ENCODE data around the gene KL. TPM values are rescaled to one million over a fixed set of nuclear protein-coding genes. Genes with fewer than 3 reads are reported as not detected.
A peak's percentile ranks its signal among the peaks of the same experiment; 100 is the strongest.

KL gene
- total and polyA plus RNA-seq, 2 of the 8 experiments (the other 6 are each of a cell fraction or from before 2014, with no cell fraction given) = 0.02 TPM; not detected in 1

DNA sequence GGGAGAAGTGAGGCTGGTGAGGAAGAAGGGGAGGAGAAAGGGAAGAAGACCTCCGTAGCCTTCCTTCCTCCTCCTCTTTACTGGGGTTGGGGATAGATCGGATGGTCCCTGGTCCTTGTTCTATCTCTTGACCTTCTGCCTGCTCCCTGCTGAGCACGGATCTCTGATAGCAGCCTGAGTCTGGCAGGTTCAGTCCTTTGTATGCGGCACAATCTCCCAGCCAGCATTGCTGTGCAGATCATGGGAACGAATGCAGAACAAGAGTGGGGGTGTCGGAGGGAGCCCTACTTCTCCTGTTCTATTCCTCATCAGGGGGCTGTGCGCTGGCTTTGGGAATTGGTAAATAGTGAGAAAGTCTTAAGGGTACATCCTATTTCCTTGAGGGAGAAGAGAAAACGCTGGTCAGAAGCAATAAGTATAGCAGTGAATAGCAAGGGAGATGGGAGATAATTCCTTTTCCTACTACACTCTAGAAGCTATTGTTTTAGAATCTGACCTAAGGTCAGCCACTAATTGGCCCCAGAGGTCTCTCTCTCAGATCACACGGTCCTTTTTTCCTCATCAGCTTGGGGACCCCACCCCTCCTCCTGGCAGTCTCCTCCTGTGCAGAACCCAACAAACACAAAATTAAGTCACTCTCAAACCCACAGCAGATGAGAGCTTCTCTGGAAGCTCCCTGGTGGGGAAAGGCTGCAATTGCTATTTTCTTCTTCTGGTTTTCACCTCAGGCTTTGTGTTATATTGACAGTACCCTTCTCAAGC is 41.0 kb downstream of the KL start:
- ChIA-PET POLR2A (ENCODE audit: partially characterized antibody) (no interaction called here), CTCF (ENCODE audit: partially characterized antibody) (interaction anchor here (0.6 to 2.8 kb wide), 11 partner anchors 9 to 1448 kb away, joined by 3 to 19 read pairs (median 4); no protein-coding TSS in a partner anchor)
- Histone ChIP-seq H3K4me2 (ENCODE audit: insufficient read depth in 1 of 2, low read depth in 2 of 2, low read length in 2 of 2) (no peak overlapping the region), H2BK5ac (ENCODE audit: low read depth, low read length) (no peak overlapping the region), H3K23ac (ENCODE audit: insufficient read length) (no peak overlapping the region), H3K27me3 (replicated peaks in 1 of 4; ENCODE audit: control insufficient read depth in 3 of 4, extremely low read depth in 1 of 4, insufficient read depth in 3 of 4, low read length in 3 of 4) (no peaks in the 10 kb centered on the region), H4K20me1 (replicated peaks in 1 of 2; ENCODE audit: control insufficient read depth in 1 of 2, insufficient read depth in 2 of 2, low read length in 2 of 2) (no peaks in the 10 kb centered on the region), H2BK15ac (ENCODE audit: low read length) (no peak overlapping the region), H2BK12ac (ENCODE audit: low read depth, low read length) (no peak overlapping the region), H3K79me1 (ENCODE audit: low read depth, low read length) (no peaks in the 10 kb centered on the region), H3K18ac (ENCODE audit: extremely low read depth, low read length) (no peak overlapping the region), H3K56ac (replicated peaks; ENCODE audit: insufficient read length, low read depth, low read length) (no peak overlapping the region), H3K4ac (replicated peaks; ENCODE audit: insufficient read length, low read depth, low read length) (no peak overlapping the region), H2BK20ac (ENCODE audit: low read length) (no peak overlapping the region), H3K79me2 (ENCODE audit: control insufficient read depth in 1 of 2, insufficient read depth in 2 of 2, low read length in 2 of 2) (no peaks in the 10 kb centered on the region), H3K23me2 (ENCODE audit: low read depth, low read length) (no peaks in the 10 kb centered on the region), H2AFZ (ENCODE audit: low read length) (0 out of 2 replicates have a peak overlapping the region, but pooled peaks have one; percentile 41), H3K36me3 (ENCODE audit: control insufficient read depth in 2 of 4, insufficient read depth in 4 of 4, low read length in 3 of 4) (no peaks in the 10 kb centered on the region), H3K9me3 (ENCODE audit: insufficient read depth in 2 of 2, low read depth in 1 of 2, low read length in 1 of 2) (no peaks in the 10 kb centered on the region), H4K5ac (ENCODE audit: insufficient read length, low read depth, low read length) (no peak overlapping the region), H3K4me3 (ENCODE audit: extremely low read depth in 1 of 4, insufficient read depth in 2 of 4, low read depth in 3 of 4, low read length in 4 of 4) (no peak overlapping the region), H4K91ac (replicated peaks; ENCODE audit: insufficient read length, low read length) (no peak overlapping the region), H4K8ac (ENCODE audit: extremely low read depth, insufficient read depth, low read length) (no peak overlapping the region), H3K9ac (replicated peaks in 1 of 4; ENCODE audit: extremely low read depth in 1 of 4, low read depth in 3 of 4, low read length in 3 of 4) (no peak overlapping the region), H3K4me1 (replicated peaks in 1 of 4; ENCODE audit: control insufficient read depth in 3 of 4, insufficient read depth in 4 of 4, low read length in 3 of 4) (no peaks in the 10 kb centered on the region), H2BK120ac (replicated peaks; ENCODE audit: low read depth, low read length) (no peak overlapping the region), H2AK5ac (ENCODE audit: low read depth, low read length) (no peak overlapping the region), H3K27ac (ENCODE audit: low read depth, low read length) (no peak overlapping the region), H3K14ac (ENCODE audit: insufficient read length) (no peak overlapping the region)
- TF ChIP-seq EZH2 (IDR thresholded peaks at IDR 0.05; ENCODE audit: low read depth, low read length, severe bottlenecking) = no peak
- TF ChIP-seq KDM4A (IDR thresholded peaks at IDR 0.05; ENCODE audit: low read depth, low read length, severe bottlenecking) = no peak
- TF ChIP-seq RAD21 (IDR thresholded peaks at IDR 0.05 in 1 of 2, conservative IDR thresholded peaks at IDR 0.05 in 1 of 2; ENCODE audit: low read depth in 2 of 2, low read length in 2 of 2) = peak in 1 of 2 experiments; percentile 46; a peak in 2 of 4 replicates
- no peak for TF ChIP-seq BRCA1 (IDR thresholded peaks at IDR 0.05; ENCODE audit: low read depth, low read length)
- TF ChIP-seq, protein P1, sequence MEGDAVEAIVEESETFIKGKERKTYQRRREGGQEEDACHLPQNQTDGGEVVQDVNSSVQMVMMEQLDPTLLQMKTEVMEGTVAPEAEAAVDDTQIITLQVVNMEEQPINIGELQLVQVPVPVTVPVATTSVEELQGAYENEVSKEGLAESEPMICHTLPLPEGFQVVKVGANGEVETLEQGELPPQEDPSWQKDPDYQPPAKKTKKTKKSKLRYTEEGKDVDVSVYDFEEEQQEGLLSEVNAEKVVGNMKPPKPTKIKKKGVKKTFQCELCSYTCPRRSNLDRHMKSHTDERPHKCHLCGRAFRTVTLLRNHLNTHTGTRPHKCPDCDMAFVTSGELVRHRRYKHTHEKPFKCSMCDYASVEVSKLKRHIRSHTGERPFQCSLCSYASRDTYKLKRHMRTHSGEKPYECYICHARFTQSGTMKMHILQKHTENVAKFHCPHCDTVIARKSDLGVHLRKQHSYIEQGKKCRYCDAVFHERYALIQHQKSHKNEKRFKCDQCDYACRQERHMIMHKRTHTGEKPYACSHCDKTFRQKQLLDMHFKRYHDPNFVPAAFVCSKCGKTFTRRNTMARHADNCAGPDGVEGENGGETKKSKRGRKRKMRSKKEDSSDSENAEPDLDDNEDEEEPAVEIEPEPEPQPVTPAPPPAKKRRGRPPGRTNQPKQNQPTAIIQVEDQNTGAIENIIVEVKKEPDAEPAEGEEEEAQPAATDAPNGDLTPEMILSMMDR (IDR thresholded peaks at IDR 0.05; ENCODE audit: control extremely low read depth in 1 of 3, insufficient read depth in 1 of 3, low read depth in 1 of 3, low read length in 3 of 3) = peak in 2 of 3 experiments; percentile 23 to 46; a peak in 3 of 4 replicates
- TF ChIP-seq TEAD4 (IDR thresholded peaks at IDR 0.05; ENCODE audit: low read depth, low read length) = no peak
- 75% methylated on average over 7 of the region's 9 CpGs; no CpG with 5 or more reads in 1 of the 2 experiments for whole genome bisulfite sequencing, 2 experiments (ENCODE audit: extremely low coverage in 1 of 2, insufficient coverage in 1 of 2, insufficient read length in 1 of 2, insufficient replicate concordance in 2 of 2, low coverage in 1 of 2, low lambda C conversion rate in 2 of 2, missing lambda C conversion rate in 1 of 2)
- DNase-seq (ENCODE audit: low read depth in 1 of 2, low spot score in 2 of 2) (no peak), FAIRE-seq (no peak)
